SK-N-SH (cell line): ENCODE results near the gene SHANK1. TPM values are rescaled to one million over a fixed set of nuclear protein-coding genes. Genes with fewer than 3 reads are reported as not detected.
A peak's percentile ranks its signal among the peaks of the same experiment; 100 is the strongest.

ENCODE experiments used
- CTCF ChIP-seq: fragments of 200-600 bp; sonication (generic); IDR thresholded peaks from 2 replicates; pipeline ENCODE4 v1.6.1; 2017; ENCODE audit warnings: antibody characterized with exemption, mild to moderate bottlenecking, moderate library complexity
- ELF1 ChIP-seq: IDR thresholded peaks from 2 replicates; pipeline ENCODE4 v1.4.0; 2012
- EZH2phosphoT487 ChIP-seq: fragments of 200-600 bp; sonication (generic); IDR thresholded peaks from 2 replicates; pipeline ENCODE4 v1.6.1; 2017; ENCODE audit warnings: low read depth, mixed run types, mild to moderate bottlenecking, antibody characterized with exemption, moderate library complexity, borderline replicate concordance
- FOSL2 ChIP-seq: IDR thresholded peaks from 2 replicates; pipeline ENCODE4 v1.4.0; 2012; ENCODE audit warnings: low read depth, mild to moderate bottlenecking, moderate library complexity, borderline replicate concordance
- FOXJ3 ChIP-seq: sonication (generic); formaldehyde crosslinking; IDR thresholded peaks from 2 replicates; pipeline ENCODE4 v1.5.1; 2020; ENCODE audit warnings: mild to moderate bottlenecking, missing genetic modification reagents
- FOXM1 ChIP-seq: IDR thresholded peaks from 2 replicates; pipeline ENCODE4 v1.4.0; 2012; ENCODE audit warnings: low read depth, mild to moderate bottlenecking
- GABPA ChIP-seq: IDR thresholded peaks from 2 replicates; pipeline ENCODE4 v1.4.0; 2012; ENCODE audit warnings: low read depth, mild to moderate bottlenecking
- GATA2 ChIP-seq: sonication (generic); formaldehyde crosslinking; IDR thresholded peaks from 2 replicates; pipeline ENCODE4 v1.5.0; 2020; ENCODE audit warnings: mild to moderate bottlenecking, missing genetic modification reagents
- JUND ChIP-seq: IDR thresholded peaks from 2 replicates; pipeline ENCODE4 v1.4.0; 2012
- MAX ChIP-seq: IDR thresholded peaks from 2 replicates; pipeline ENCODE4 v1.4.0; 2012; ENCODE audit warnings: low read depth
- MEF2A ChIP-seq: IDR thresholded peaks from 2 replicates; pipeline ENCODE4 v1.4.0; 2012; ENCODE audit warnings: low read depth, borderline replicate concordance
- MXI1 ChIP-seq: IDR thresholded peaks from 2 replicates; pipeline ENCODE4 v1.6.1; 2012; ENCODE audit warnings: mild to moderate bottlenecking, low read depth, low read length, improper control_type of control experiment
- NFIC ChIP-seq: IDR thresholded peaks from 2 replicates; pipeline ENCODE4 v1.4.0; 2012; ENCODE audit warnings: borderline replicate concordance
- NRF1 ChIP-seq: IDR thresholded peaks from 2 replicates; pipeline ENCODE4 v1.6.1; 2012; ENCODE audit warnings: low read depth, mild to moderate bottlenecking, low read length
- RFX5 ChIP-seq: IDR thresholded peaks from 2 replicates; pipeline ENCODE4 v1.6.1; 2012; ENCODE audit warnings: mild to moderate bottlenecking, improper control_type of control experiment, low read length
- RXRA ChIP-seq: IDR thresholded peaks from 2 replicates; pipeline ENCODE4 v1.4.0; 2012; ENCODE audit warnings: low read depth, mild to moderate bottlenecking, borderline replicate concordance
- TEAD4 ChIP-seq: IDR thresholded peaks from 2 replicates; pipeline ENCODE4 v1.4.0; 2012; ENCODE audit warnings: mild to moderate bottlenecking, borderline replicate concordance; ENCODE audit not compliant: insufficient read depth
- USF1 ChIP-seq: IDR thresholded peaks from 2 replicates; pipeline ENCODE4 v1.4.0; 2012; ENCODE audit warnings: low read depth, borderline replicate concordance
- USF2 ChIP-seq: fragments of 150-350 bp; IDR thresholded peaks from 2 replicates; pipeline ENCODE4 v1.6.1; 2017; ENCODE audit warnings: antibody characterized with exemption, low read length, low read depth, borderline replicate concordance
- YY1 ChIP-seq: IDR thresholded peaks from 2 replicates; pipeline ENCODE4 v1.4.0; 2012; ENCODE audit warnings: low read depth, mild to moderate bottlenecking
- ZBTB33 ChIP-seq: IDR thresholded peaks from 2 replicates; pipeline ENCODE4 v1.4.0; 2012; ENCODE audit warnings: low read depth, borderline replicate concordance
- polyA plus RNA-seq, 3 experiments: library from polyadenylated mRNA; depleted of rRNA; stranded (reverse); fragments of >200 nt; gene quantifications; 2 replicates each; pipeline ENCODE4 v1.2.3, GENCODE V29; 2012

Gene SHANK1
- polyA plus RNA-seq, 1 of the 3 experiments (the other 2 are of a cell fraction), result 0.28 TPM

- TF ChIP-seq FOSL2, result no peak
- TF ChIP-seq RFX5, result no peak
- TF ChIP-seq NRF1, result peak; percentile 59
- TF ChIP-seq RXRA, result no peak
- no peak for TF ChIP-seq USF1
- no peak for TF ChIP-seq JUND
- TF ChIP-seq YY1, result no peak
- TF ChIP-seq MAX, result no peak
- no peak for TF ChIP-seq CTCF
- TF ChIP-seq EZH2phosphoT487, result no peak
- no peak for TF ChIP-seq MEF2A
- no peak for TF ChIP-seq ZBTB33
- TF ChIP-seq GABPA, result no peak
- TF ChIP-seq FOXM1, result no peak
- TF ChIP-seq MXI1, result peak; percentile 87
- TF ChIP-seq FOXJ3, result peak; percentile 65
- no peak for TF ChIP-seq GATA2 (CRISPR knock-in tag)
- no peak for TF ChIP-seq TEAD4
- TF ChIP-seq USF2, result no peak
- TF ChIP-seq NFIC, result no peak
- TF ChIP-seq ELF1, result no peak
These were observed 24.1 kb downstream of the SHANK1 start (continued) for GRCh38 chr19:50695251-50696093.
